Uterus (tissue), 4 donors: ENCODE results near the gene DCAF6. TPM values are rescaled to one million over a fixed set of nuclear protein-coding genes. Genes with fewer than 3 reads are reported as not detected.

Experiments
- DNase-seq, 2 donors: peaks; one replicate each; pipeline ENCODE4 v3.0.0-alpha.2; 2019 to 2020
- H3K27ac ChIP-seq, 2 donors: fragments of 200-600 bp; sonication (generic); 1 replicate in 1 of 2; 2 replicates in 1 of 2; pipeline ENCODE4 v1.5.1; 2016 to 2018
- H3K27me3 ChIP-seq, 2 donors: fragments of 200-600 bp; sonication (generic); one replicate each; pipeline ENCODE4 v1.5.1; 2018 to 2019; ENCODE audit warnings: control low read depth in 1 of 2
- H3K36me3 ChIP-seq, 2 donors: fragments of 200-600 bp; sonication (generic); one replicate each; pipeline ENCODE4 v1.5.1; 2019; ENCODE audit warnings: control low read depth in 1 of 2
- H3K4me1 ChIP-seq, 2 donors: fragments of 200-600 bp; sonication (generic); one replicate each; pipeline ENCODE4 v1.5.1; 2018 to 2019; ENCODE audit warnings: control low read depth in 1 of 2
- H3K4me3 ChIP-seq, 2 donors: fragments of 200-600 bp; sonication (generic); 1 replicate in 1 of 2; 2 replicates in 1 of 2; pipeline ENCODE4 v1.5.1; 2018 to 2019; ENCODE audit warnings: mild to moderate bottlenecking in 1 of 2
- H3K9me3 ChIP-seq, 2 donors: fragments of 200-600 bp; sonication (generic); one replicate each; pipeline ENCODE4 v1.5.1; 2019; ENCODE audit warnings: control low read depth in 1 of 2
- POLR2A ChIP-seq, 2 donors: fragments of 450-650 bp; IDR thresholded peaks; one replicate each; pipeline ENCODE4 v1.6.1; 2016; ENCODE audit warnings: antibody characterized with exemption in 2 of 2, mild to moderate bottlenecking in 1 of 2, moderate library complexity in 1 of 2
- intact Hi-C: fragments of 100-400 bp; cut with DNase I; formaldehyde crosslinking; loops from one replicate; pipeline ENCODE4 v1.15.1; 2023; ENCODE audit warnings: low total_unique reads
- total RNA-seq, 4 donors: library from RNA; depleted of rRNA in 3 of 4; stranded (reverse); fragments of >200 nt in 3 of 4; gene quantifications; one replicate each; pipeline versions ENCODE4 v1.1.0 to v1.2.4, GENCODE V29; 2014 to 2023
- TF ChIP-seq, protein P1 (sequence below), 4 experiments: fragments of 200-600 bp in 2 of 4; fragments of 450-650 bp in 2 of 4; sonication (generic) in 2 of 4; IDR thresholded peaks; one replicate each; pipeline ENCODE4 v1.5.1; 2016 to 2019; ENCODE audit warnings: antibody characterized with exemption in 4 of 4, mild to moderate bottlenecking in 2 of 4, moderate library complexity in 1 of 4
- donor health status: DM: yes; HTN: yes; CAD: no.

Gene DCAF6
- total RNA-seq, 4 donors from 2014 or later, result 19.1 to 77.7 (median 44.9) TPM

DNA sequence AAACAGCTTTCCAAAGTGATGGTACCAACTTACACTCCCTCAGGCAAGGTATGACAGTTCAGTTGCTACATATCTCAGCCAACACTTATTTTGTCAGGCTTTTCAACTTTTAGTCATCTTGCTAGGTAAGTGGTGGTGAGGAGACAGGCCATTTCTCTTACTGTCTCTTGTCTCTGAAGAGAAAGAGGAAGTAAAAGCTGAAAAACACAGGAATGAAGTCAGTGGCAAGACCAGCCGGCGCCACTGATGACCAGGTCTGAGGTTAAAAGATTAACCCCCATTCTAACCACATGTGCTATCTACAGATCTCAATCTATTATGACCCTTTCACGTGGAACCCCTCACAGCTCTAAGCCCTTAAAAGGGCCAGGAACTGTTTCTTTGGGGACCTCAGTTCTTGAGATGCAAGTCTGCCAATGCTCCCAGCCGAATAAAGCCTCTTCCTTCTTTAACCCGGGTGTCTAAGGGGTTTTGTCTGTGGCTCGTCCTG lies 26.7 kb upstream of the DCAF6 start:
- no peak for DNase-seq
- H3K27me3 ChIP-seq, result no peaks in the 10 kb centered on the region
- H3K9me3 ChIP-seq, result no peaks in the 10 kb centered on the region
- H3K4me3 ChIP-seq, result no peak overlapping the region
- H3K4me1 ChIP-seq, result no peaks in the 10 kb centered on the region
- TF ChIP-seq, protein P1, sequence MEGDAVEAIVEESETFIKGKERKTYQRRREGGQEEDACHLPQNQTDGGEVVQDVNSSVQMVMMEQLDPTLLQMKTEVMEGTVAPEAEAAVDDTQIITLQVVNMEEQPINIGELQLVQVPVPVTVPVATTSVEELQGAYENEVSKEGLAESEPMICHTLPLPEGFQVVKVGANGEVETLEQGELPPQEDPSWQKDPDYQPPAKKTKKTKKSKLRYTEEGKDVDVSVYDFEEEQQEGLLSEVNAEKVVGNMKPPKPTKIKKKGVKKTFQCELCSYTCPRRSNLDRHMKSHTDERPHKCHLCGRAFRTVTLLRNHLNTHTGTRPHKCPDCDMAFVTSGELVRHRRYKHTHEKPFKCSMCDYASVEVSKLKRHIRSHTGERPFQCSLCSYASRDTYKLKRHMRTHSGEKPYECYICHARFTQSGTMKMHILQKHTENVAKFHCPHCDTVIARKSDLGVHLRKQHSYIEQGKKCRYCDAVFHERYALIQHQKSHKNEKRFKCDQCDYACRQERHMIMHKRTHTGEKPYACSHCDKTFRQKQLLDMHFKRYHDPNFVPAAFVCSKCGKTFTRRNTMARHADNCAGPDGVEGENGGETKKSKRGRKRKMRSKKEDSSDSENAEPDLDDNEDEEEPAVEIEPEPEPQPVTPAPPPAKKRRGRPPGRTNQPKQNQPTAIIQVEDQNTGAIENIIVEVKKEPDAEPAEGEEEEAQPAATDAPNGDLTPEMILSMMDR (IDR thresholded peaks at IDR 0.05), result no peak
- TF ChIP-seq POLR2A (IDR thresholded peaks at IDR 0.05), result no peak
- H3K27ac ChIP-seq, result no peak overlapping the region
- H3K36me3 ChIP-seq, result no peaks in the 10 kb centered on the region
- intact Hi-C loops, result no loop called here

DNA sequence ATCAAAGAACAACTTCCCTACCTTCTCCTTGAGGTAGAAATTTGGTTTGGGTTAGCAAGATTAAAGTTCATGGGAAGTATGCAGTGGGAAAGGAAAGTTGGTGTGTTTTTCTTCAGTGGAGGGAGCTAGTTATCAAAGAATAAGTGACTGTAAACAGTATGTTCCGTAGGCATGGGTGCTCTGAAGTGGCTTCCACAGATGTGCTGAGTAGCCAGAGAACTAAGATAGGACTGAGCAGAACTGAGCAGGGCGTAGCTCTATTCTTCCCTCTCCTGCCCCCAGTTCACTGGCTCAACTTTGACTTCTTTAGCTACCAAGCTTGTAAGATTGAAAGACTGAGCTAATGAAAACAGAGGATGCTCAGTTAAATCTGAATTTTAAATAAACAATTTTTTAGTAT lies 26.0 kb upstream of the DCAF6 start:
- no peak for TF ChIP-seq POLR2A (IDR thresholded peaks at IDR 0.05)
- TF ChIP-seq, protein P1 (IDR thresholded peaks at IDR 0.05), result no peak
- H3K27ac ChIP-seq, result no peak overlapping the region

DNA sequence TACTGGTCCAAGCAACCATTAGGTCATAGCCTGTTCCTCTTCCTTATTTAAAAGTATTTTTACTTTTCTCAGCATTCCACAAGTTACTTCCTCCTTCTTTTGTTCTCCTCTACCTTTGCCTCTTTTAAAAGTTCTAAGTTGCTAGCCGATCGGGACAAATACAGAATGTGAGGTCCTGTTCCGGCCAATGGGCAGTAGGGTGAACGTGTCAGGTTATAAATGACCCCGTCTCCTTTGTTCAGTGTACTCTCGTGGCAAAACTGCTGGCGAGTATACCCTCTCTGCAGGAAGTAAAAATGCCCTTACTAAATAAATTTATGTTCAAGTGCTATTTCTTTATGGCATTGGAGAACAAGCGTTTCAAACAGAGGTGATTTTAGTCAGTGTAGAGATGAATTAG lies 25.1 kb upstream of the DCAF6 start:
- intact Hi-C loops, result no loop called here
- no peak overlapping the region for H3K4me3 ChIP-seq
- H3K9me3 ChIP-seq, result no peaks in the 10 kb centered on the region
- H3K27me3 ChIP-seq, result no peaks in the 10 kb centered on the region
- no peak overlapping the region for H3K27ac ChIP-seq
- H3K4me1 ChIP-seq, result no peaks in the 10 kb centered on the region
- no peak for TF ChIP-seq POLR2A (IDR thresholded peaks at IDR 0.05)
- TF ChIP-seq, protein P1 (IDR thresholded peaks at IDR 0.05), result no peak
- DNase-seq, result no peak
- H3K36me3 ChIP-seq, result no peaks in the 10 kb centered on the region

More for the DNA sequence above, 26.0 kb upstream of the DCAF6 start:
- intact Hi-C loops, result no loop called here
- H3K27me3 ChIP-seq, result no peaks in the 10 kb centered on the region
- no peaks in the 10 kb centered on the region for H3K9me3 ChIP-seq
- H3K4me1 ChIP-seq, result no peaks in the 10 kb centered on the region
- H3K4me3 ChIP-seq, result no peak overlapping the region
- no peak for DNase-seq
- H3K36me3 ChIP-seq, result no peaks in the 10 kb centered on the region

DNA sequence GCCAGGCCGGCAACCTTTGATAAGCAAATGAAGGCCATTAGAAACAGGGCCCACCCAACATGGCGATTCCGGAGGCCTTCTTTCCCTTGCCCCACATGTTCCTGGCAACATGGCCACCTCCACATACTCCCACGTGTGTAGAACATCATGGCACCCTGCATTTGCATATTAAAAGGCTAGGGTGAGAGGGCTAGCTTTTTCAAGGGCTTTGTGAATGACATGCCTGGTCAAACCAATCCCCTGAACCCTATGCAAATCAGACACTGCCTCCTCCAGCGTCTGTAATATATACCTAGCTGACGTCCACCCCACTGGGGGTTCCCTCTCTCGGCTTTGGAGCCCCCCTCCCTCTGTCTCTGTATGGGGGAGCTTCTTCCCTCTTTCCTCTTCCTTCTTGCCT lies 24.2 kb upstream of the DCAF6 start:
- TF ChIP-seq, protein P1 (IDR thresholded peaks at IDR 0.05), result no peak
- no peak for TF ChIP-seq POLR2A (IDR thresholded peaks at IDR 0.05)
- H3K27ac ChIP-seq, result no peak overlapping the region
- no peaks in the 10 kb centered on the region for H3K4me1 ChIP-seq
- H3K27me3 ChIP-seq, result no peaks in the 10 kb centered on the region
- H3K9me3 ChIP-seq, result no peaks in the 10 kb centered on the region
- no peaks in the 10 kb centered on the region for H3K36me3 ChIP-seq
- no peak overlapping the region for H3K4me3 ChIP-seq
- intact Hi-C loops, result no loop called here
- no peak for DNase-seq

DNA sequence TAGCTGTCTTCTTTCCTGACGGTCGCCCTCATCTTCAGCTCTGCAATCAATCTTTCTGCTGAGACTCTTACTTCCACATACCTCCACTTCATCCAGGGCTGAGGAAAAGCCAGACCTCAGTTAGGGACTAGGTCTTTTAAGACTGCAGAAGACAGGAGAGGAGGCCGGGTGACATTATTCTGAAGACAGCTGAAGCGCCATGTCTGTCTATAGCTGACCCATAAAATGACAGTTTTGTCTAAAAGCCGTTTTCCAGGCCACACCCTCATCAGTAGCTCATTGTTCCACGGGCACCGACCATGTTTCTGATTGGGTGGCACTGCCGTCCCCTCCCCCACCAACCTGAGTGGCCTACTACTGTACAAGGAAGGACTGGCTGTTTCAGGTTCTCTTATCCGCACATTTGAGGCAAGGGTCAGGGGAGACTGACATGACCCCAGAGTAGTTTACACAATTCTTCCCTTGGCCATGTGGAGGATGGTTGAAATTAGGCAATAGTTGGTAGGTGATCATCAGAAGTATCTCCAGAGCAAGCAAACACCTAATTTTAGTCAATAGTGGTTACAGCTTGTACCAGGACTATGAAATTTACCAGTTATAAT lies 22.5 kb upstream of the DCAF6 start, which contains the start of gene ADCY10:
ADCY10 (minus strand) TSS at position 240 of the 602 bp plus-strand sequence. CDS start 8,994 bp downstream, outside the sequence.
- no peak for DNase-seq
- Histone ChIP-seq H3K4me1 (no peaks in the 10 kb centered on the region), H3K4me3 (no peak within 1 kb of the TSS), H3K9me3 (no peaks in the 10 kb centered on the region), H3K36me3 (no peaks in the 10 kb centered on the region), H3K27me3 (no peaks in the 10 kb centered on the region), H3K27ac (no peak within 1 kb of the TSS)
- intact Hi-C loops, result no loop called here
- TF ChIP-seq POLR2A (IDR thresholded peaks at IDR 0.05), result no peak
- TF ChIP-seq, protein P1 (IDR thresholded peaks at IDR 0.05), result no peak
